CD4-positive, alpha-beta T cell (primary cell): ENCODE measurements around the gene IFNL2. TPM values are rescaled to one million over a fixed set of nuclear protein-coding genes. Genes with fewer than 3 reads are reported as not detected.

ENCODE experiments used
- ATAC-seq: fragments of 200-7000 bp; cut with Tn5 transposase; one replicate; pipeline ENCODE4 v1.10.0; 2022; ENCODE audit warnings: mild to moderate bottlenecking; ENCODE audit not compliant: poor library complexity
- CTCF ChIA-PET: fragments of 350-600 bp; sonication (Branson Sonifier 250); formaldehyde crosslinking; loops from one replicate; lab custom pipeline; 2021; ENCODE audit warnings: antibody characterized with exemption, inconsistent platforms; lab: Charles Lee
- POLR2A ChIA-PET: fragments of 350-600 bp; sonication (Branson Sonifier 250); formaldehyde crosslinking; loops from one replicate; lab custom pipeline; 2021; ENCODE audit warnings: antibody characterized with exemption, inconsistent platforms; lab: Charles Lee
- DNase-seq, 14 experiments: peaks; one replicate each; pipeline ENCODE4 v3.0.0-alpha.2; 2013 to 2020; ENCODE audit warnings: mixed read lengths in 2 of 14
- H3K27ac ChIP-seq, 2 donors: one replicate each; pipeline versions ENCODE4 v1.5.1 to v1.7.0; 2013; ENCODE audit warnings: low read length in 2 of 2, low read depth in 1 of 2, mild to moderate bottlenecking in 1 of 2
- H3K27me3 ChIP-seq, 2 experiments: 1 replicate in 1 of 2; 2 replicates in 1 of 2; pipeline versions ENCODE4 v1.6.1 to v1.7.0; 2013; ENCODE audit warnings: low read length in 2 of 2, control low read depth in 1 of 2, mild to moderate bottlenecking in 1 of 2, moderate library complexity in 1 of 2; ENCODE audit not compliant: insufficient read depth in 2 of 2, control insufficient read depth in 1 of 2
- H3K36me3 ChIP-seq: one replicate; pipeline ENCODE4 v1.6.1; 2013; ENCODE audit warnings: low read length, control low read depth; ENCODE audit not compliant: insufficient read depth
- H3K4me1 ChIP-seq: one replicate; pipeline ENCODE4 v1.6.1; 2013; ENCODE audit warnings: low read length, control low read depth; ENCODE audit not compliant: insufficient read depth
- H3K4me3 ChIP-seq: one replicate; pipeline ENCODE4 v1.5.1; 2013; ENCODE audit warnings: mild to moderate bottlenecking, low read length, moderate library complexity
- H3K9me3 ChIP-seq, 2 experiments: 1 replicate in 1 of 2; 2 replicates in 1 of 2; pipeline versions ENCODE4 v1.6.1 to v1.7.0; 2013; ENCODE audit warnings: low read length in 2 of 2, mild to moderate bottlenecking in 2 of 2, control low read depth in 1 of 2, moderate library complexity in 1 of 2; ENCODE audit not compliant: control insufficient read depth in 1 of 2, insufficient read depth in 1 of 2
- H3K27ac Mint-ChIP-seq: one replicate; pipeline ENCODE4 v1.8.0; 2020; ENCODE audit warnings: mixed read lengths
- H3K27me3 Mint-ChIP-seq: one replicate; pipeline ENCODE4 v1.8.0; 2021; ENCODE audit warnings: mixed read lengths
- H3K36me3 Mint-ChIP-seq: one replicate; pipeline ENCODE4 v1.8.0; 2021; ENCODE audit warnings: low read depth, mixed read lengths
- H3K4me1 Mint-ChIP-seq: one replicate; pipeline ENCODE4 v1.8.0; 2021; ENCODE audit warnings: low read depth, mixed read lengths
- H3K4me3 Mint-ChIP-seq: one replicate; pipeline ENCODE4 v1.8.0; 2020; ENCODE audit warnings: mild to moderate bottlenecking, mixed read lengths
- H3K9me3 Mint-ChIP-seq: one replicate; pipeline ENCODE4 v1.8.0; 2020; ENCODE audit warnings: mixed read lengths
- CTCF ChIP-seq: fragments of 200-600 bp; IDR thresholded peaks from one replicate; pipeline ENCODE4 v1.8.0; 2022; ENCODE audit warnings: antibody characterized with exemption, mild to moderate bottlenecking
- intact Hi-C, 2 experiments: fragments of 100-400 bp; cut with DNase I in 1 of 2; cut with micrococcal nuclease in 1 of 2; formaldehyde crosslinking; loops; one replicate each; pipeline versions ENCODE4 v1.15.1 to v1.9.0; 2023 to 2025; cut with DNase I, micrococcal nuclease
- total RNA-seq, 174 experiments: library from RNA in 2 of 174; stranded (reverse) in 2 of 174; gene quantifications; one replicate each; pipeline ENCODE4 v1.2.3 and lab custom pipeline; 2021 to 2026

Gene IFNL2
- total RNA-seq, 2 experiments from 2014 or later, result not detected

DNA sequence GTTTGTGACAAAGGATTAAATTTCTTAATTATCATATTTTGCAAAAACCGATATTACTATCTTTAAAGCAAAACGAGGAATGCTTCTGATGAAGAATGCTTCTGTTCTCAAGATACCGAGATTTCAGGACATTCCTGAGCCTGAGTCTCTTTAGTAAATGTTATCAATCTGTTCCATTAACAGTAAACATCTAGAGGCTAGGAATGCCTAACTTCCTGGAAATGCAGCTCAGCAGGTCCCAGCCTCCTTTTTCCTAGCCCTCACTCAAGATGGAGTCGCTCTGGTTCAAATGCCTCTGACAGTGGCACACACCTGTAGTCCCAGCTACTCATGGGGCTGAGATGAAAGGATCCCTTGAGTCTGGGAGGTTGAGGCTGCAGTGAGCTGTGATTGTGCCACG lies 17.1 kb upstream of the IFNL2 start:
- no peak for TF ChIP-seq CTCF
- H3K27ac Mint-ChIP-seq, result no peak overlapping the region
- CTCF ChIA-PET, result interaction anchor here (0.6 kb wide), 1 partner anchor 34 kb away, joined by 3 read pairs; no protein-coding TSS in a partner anchor
- Histone ChIP-seq H3K27ac (no peak overlapping the region), H3K27me3 (peaks cover 8 to 11% of the 10 kb centered on the region in 2 experiments), H3K9me3 (peaks cover 0 to 6% of the 10 kb centered on the region in 2 experiments), H3K4me3 (no peak overlapping the region), H3K36me3 (no peaks in the 10 kb centered on the region), H3K4me1 (peaks cover 10% of the 10 kb centered on the region)
- intact Hi-C loops, result no loop called here
- H3K4me3 Mint-ChIP-seq, result no peak overlapping the region
- no peaks in the 10 kb centered on the region for H3K36me3 Mint-ChIP-seq
- no peaks in the 10 kb centered on the region for H3K9me3 Mint-ChIP-seq
- peaks cover 10% of the 10 kb centered on the region for H3K4me1 Mint-ChIP-seq
- ATAC-seq (no peak), DNase-seq (no peak)
- peaks cover 9% of the 10 kb centered on the region for H3K27me3 Mint-ChIP-seq
- POLR2A ChIA-PET, result no interaction called here

- peaks cover 8 to 11% of the 10 kb centered on the region in 2 experiments for H3K27me3 ChIP-seq
- Mint-ChIP-seq H3K4me1 (peaks cover 10% of the 10 kb centered on the region), H3K36me3 (no peaks in the 10 kb centered on the region), H3K27me3 (peaks cover 13% of the 10 kb centered on the region), H3K4me3 (no peak overlapping the region), H3K27ac (no peak overlapping the region), H3K9me3 (no peaks in the 10 kb centered on the region)
- POLR2A ChIA-PET, result no interaction called here
- peaks cover 10% of the 10 kb centered on the region for H3K4me1 ChIP-seq
- ATAC-seq (no peak), DNase-seq (no peak)
- H3K4me3 ChIP-seq, result no peak overlapping the region
- no peak overlapping the region for H3K27ac ChIP-seq
- intact Hi-C loops, result no loop called here
- no peak for TF ChIP-seq CTCF
- CTCF ChIA-PET, result no interaction called here
- no peaks in the 10 kb centered on the region for H3K36me3 ChIP-seq
- H3K9me3 ChIP-seq, result peaks cover 0 to 6% of the 10 kb centered on the region in 2 experiments
Observed at GRCh38 chr19:39251846-39252245, 16.4 kb upstream of the IFNL2 start.

DNA sequence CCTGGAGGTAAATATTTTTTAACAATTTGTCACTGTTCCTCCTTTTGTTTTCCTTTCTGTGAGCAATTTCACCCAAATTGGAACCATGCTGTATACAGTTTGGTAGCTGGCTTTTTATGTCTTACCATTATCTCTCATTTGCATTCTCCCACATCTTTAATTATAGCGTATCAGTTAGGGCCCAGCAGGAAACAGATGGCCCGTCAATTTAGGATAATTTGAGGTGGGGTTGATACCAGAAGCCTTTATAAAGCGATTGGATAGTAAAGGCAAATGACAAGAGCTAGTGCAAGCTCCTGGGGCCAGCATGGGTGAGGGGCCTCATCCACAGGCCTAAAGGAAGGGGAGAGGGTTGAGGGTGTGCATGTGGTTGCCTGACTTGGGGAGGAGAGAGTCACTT lies 15.7 kb upstream of the IFNL2 start:
- Histone ChIP-seq H3K4me1 (peaks cover 5% of the 10 kb centered on the region), H3K36me3 (no peaks in the 10 kb centered on the region), H3K9me3 (peaks cover 0 to 6% of the 10 kb centered on the region in 2 experiments), H3K27ac (no peak overlapping the region), H3K27me3 (peaks cover 7 to 8% of the 10 kb centered on the region in 2 experiments), H3K4me3 (no peak overlapping the region)
- ChIA-PET POLR2A (no interaction called here), CTCF (no interaction called here)
- ATAC-seq (no peak), DNase-seq (no peak)
- no peaks in the 10 kb centered on the region for H3K36me3 Mint-ChIP-seq
- no peaks in the 10 kb centered on the region for H3K9me3 Mint-ChIP-seq
- no peak overlapping the region for H3K27ac Mint-ChIP-seq
- intact Hi-C loops, result no loop called here
- TF ChIP-seq CTCF, result no peak
- H3K4me1 Mint-ChIP-seq, result peaks cover 10% of the 10 kb centered on the region
- H3K4me3 Mint-ChIP-seq, result no peak overlapping the region
- peaks cover 19% of the 10 kb centered on the region for H3K27me3 Mint-ChIP-seq
